Bone marrow (tissue), 2 donors: ENCODE measurements around the gene DNASE1L3.
"Not testable (repeated sequence)": the region's sequence is repeated elsewhere in the genome, so short reads cannot be mapped to it uniquely, and the experiment has no call there.

Experiments used
- DNase-seq, 2 donors: peaks; one replicate each; lab custom pipeline; 2025; lab: John Stamatoyannopoulos, UW

DNASE1L3 gene

GRCh38 chr3:58210761-58211460 is at the start of gene DNASE1L3:
DNASE1L3 (minus strand) TSS chr3:58210972; CDS start chr3:58210906, 66 bp downstream.
- no peak for DNase-seq

GRCh38 chr3:58260261-58260731 is 49.5 kb upstream of the DNASE1L3 start:
- DNase-seq: peak; percentile 41 to 60

- no peak for DNase-seq
Measured at GRCh38 chr3:58258392-58259055, 47.8 kb upstream of the DNASE1L3 start.

- no peak for DNase-seq
Measured at GRCh38 chr3:58256511-58256910, 45.7 kb upstream of the DNASE1L3 start.

GRCh38 chr3:58256061-58256460 is 45.3 kb upstream of the DNASE1L3 start:
- no peak for DNase-seq

- DNase-seq: no peak
Measured at GRCh38 chr3:58254144-58254543, 43.4 kb upstream of the DNASE1L3 start.

GRCh38 chr3:58251631-58252035 is 40.9 kb upstream of the DNASE1L3 start:
- no peak for DNase-seq

GRCh38 chr3:58250093-58250707 is 39.4 kb upstream of the DNASE1L3 start:
- DNase-seq: no peak

- DNase-seq: no peak
Measured at GRCh38 chr3:58249358-58250092, 38.8 kb upstream of the DNASE1L3 start.

- no peak for DNase-seq
Measured at GRCh38 chr3:58246148-58247047, 35.6 kb upstream of the DNASE1L3 start.

GRCh38 chr3:58243976-58244585 is 33.3 kb upstream of the DNASE1L3 start:
- DNase-seq: no peak

- DNase-seq: not testable (repeated sequence)
Measured at GRCh38 chr3:58242860-58243259, 32.1 kb upstream of the DNASE1L3 start.

- no peak for DNase-seq
Measured at GRCh38 chr3:58242340-58242739, 31.6 kb upstream of the DNASE1L3 start.

- no peak for DNase-seq
Measured at GRCh38 chr3:58241306-58242044, 30.7 kb upstream of the DNASE1L3 start.

- DNase-seq: no peak
Measured at GRCh38 chr3:58238830-58239229, 28.1 kb upstream of the DNASE1L3 start.

GRCh38 chr3:58237941-58238681 is 27.3 kb upstream of the DNASE1L3 start:
- peak in 1 of 2 donors; percentile 86 for DNase-seq

- peak; percentile 53 to 88 for DNase-seq
Measured at GRCh38 chr3:58237238-58237940, 26.6 kb upstream of the DNASE1L3 start, which contains the start of gene ABHD6. ABHD6 (plus strand) TSS chr3:58237792; CDS start chr3:58256587, 18,795 bp downstream.

- DNase-seq: no peak
Measured at GRCh38 chr3:58236527-58237237, 25.9 kb upstream of the DNASE1L3 start.
